Mucosa of descending colon (tissue), 3 donors: ENCODE data around the gene MYO10. TPM values are rescaled to one million over a fixed set of nuclear protein-coding genes. Genes with fewer than 3 reads are reported as not detected.

Source experiments
- ATAC-seq: fragments of 200-7000 bp; cut with Tn5 transposase; one replicate; pipeline ENCODE4 v1.9.1; 2020; ENCODE audit warnings: mild to moderate bottlenecking, moderate library complexity
- DNase-seq, 3 donors: peaks; one replicate each; pipeline ENCODE4 v3.0.0-alpha.2; 2020
- H3K36me3 ChIP-seq: fragments of 200-600 bp; one replicate; pipeline ENCODE4 v1.8.0; 2021; ENCODE audit warnings: low read depth, mild to moderate bottlenecking
- H3K4me1 ChIP-seq: fragments of 200-600 bp; one replicate; pipeline ENCODE4 v1.8.0; 2021; ENCODE audit warnings: low read depth, mild to moderate bottlenecking
- H3K4me3 ChIP-seq: fragments of 200-600 bp; one replicate; pipeline ENCODE4 v1.8.0; 2021; ENCODE audit warnings: mild to moderate bottlenecking
- H3K9me3 ChIP-seq: fragments of 200-600 bp; one replicate; pipeline ENCODE4 v1.8.0; 2021; ENCODE audit warnings: mild to moderate bottlenecking
- CTCF ChIP-seq: fragments of 200-600 bp; IDR thresholded peaks from one replicate; pipeline ENCODE4 v1.8.0; 2022; ENCODE audit warnings: antibody characterized with exemption, mild to moderate bottlenecking
- intact Hi-C, 2 donors: fragments of 100-400 bp; cut with DNase I in 1 of 2; cut with micrococcal nuclease in 1 of 2; formaldehyde crosslinking; loops; one replicate each; pipeline versions ENCODE4 v1.11.0 to v1.11.1; 2022; cut with DNase I, micrococcal nuclease
- total RNA-seq, 3 donors: library from RNA; stranded (reverse); fragmentation: NEBNext Ultra II Directional in 2 of 3; extraction: Animal tissue kit (Norgen Biotek cat#: 25700) in 2 of 3; gene quantifications; one replicate each; pipeline versions ENCODE4 v1.2.1 to v1.2.4, GENCODE V29; 2021 to 2023
- donor health status: DM: no; HTN: no; CAD: no; lungs with moderate emphysema.
- donor health status: DM: no; HTN: no; CAD: no.
- donor health status: DM: no; HTN: yes; CAD: no.

Gene MYO10
- total RNA-seq, 3 donors from 2014 or later, result 29.4 to 87.8 (median 61.3) TPM

- DNase-seq, result no peak
- peaks cover 15% of the 10 kb centered on the region for H3K4me1 ChIP-seq
- intact Hi-C loops, result no loop called here
- no peaks in the 10 kb centered on the region for H3K36me3 ChIP-seq
- no peak for ATAC-seq
- no peak overlapping the region for H3K4me3 ChIP-seq
- no peaks in the 10 kb centered on the region for H3K9me3 ChIP-seq
- no peak for TF ChIP-seq CTCF
Observed at GRCh38 chr5:16809010-16809394, 127.1 kb downstream of the MYO10 start.

- Histone ChIP-seq H3K36me3 (no peaks in the 10 kb centered on the region), H3K4me3 (no peak overlapping the region), H3K9me3 (no peaks in the 10 kb centered on the region), H3K4me1 (peaks cover 12% of the 10 kb centered on the region)
- intact Hi-C loops, result no loop called here
- ATAC-seq (no peak), DNase-seq (no peak)
- TF ChIP-seq CTCF, result no peak
Observed at GRCh38 chr5:16808021-16808420, 128.1 kb downstream of the MYO10 start.

GRCh38 chr5:16807547-16807864 is 128.6 kb downstream of the MYO10 start:
- no peak for ATAC-seq
- TF ChIP-seq CTCF, result no peak
- intact Hi-C loops, result no loop called here
- Histone ChIP-seq H3K36me3 (no peaks in the 10 kb centered on the region), H3K4me3 (no peak overlapping the region), H3K4me1 (peaks cover 7% of the 10 kb centered on the region), H3K9me3 (no peaks in the 10 kb centered on the region)
- DNase-seq, result no peak

GRCh38 chr5:16806711-16807546 is 129.2 kb downstream of the MYO10 start:
- H3K36me3 ChIP-seq, result no peaks in the 10 kb centered on the region
- H3K4me1 ChIP-seq, result peaks cover 4% of the 10 kb centered on the region
- ATAC-seq, result no peak
- no peaks in the 10 kb centered on the region for H3K9me3 ChIP-seq
- no peak overlapping the region for H3K4me3 ChIP-seq
- no peak for TF ChIP-seq CTCF
- no peak for DNase-seq
- intact Hi-C loops, result no loop called here

GRCh38 chr5:16805486-16805885 is 130.6 kb downstream of the MYO10 start:
- ATAC-seq (no peak), DNase-seq (no peak)
- H3K36me3 ChIP-seq, result no peaks in the 10 kb centered on the region
- H3K9me3 ChIP-seq, result no peaks in the 10 kb centered on the region
- intact Hi-C loops, result no loop called here
- TF ChIP-seq CTCF, result no peak
- no peak overlapping the region for H3K4me3 ChIP-seq
- H3K4me1 ChIP-seq, result peaks cover 4% of the 10 kb centered on the region
